HT-29 (cell line): ENCODE measurements around the gene CUX1. TPM values are rescaled to one million over a fixed set of nuclear protein-coding genes. Genes with fewer than 3 reads are reported as not detected.

Experiments used
- DNase-seq: peaks from one replicate; pipeline ENCODE4 v3.0.0-alpha.2; 2015; ENCODE audit warnings: low spot score
- total RNA-seq: library from RNA; depleted of rRNA; stranded (reverse); fragments of >200 nt; shearing (Covaris generic); gene quantifications from 2 replicates; pipeline ENCODE4 v1.2.3, GENCODE V29; 2014

The CUX1 gene
- total RNA-seq, 1 experiment from 2014 or later, result 48.3 TPM

- DNase-seq, result peak; percentile 45
Measured at GRCh38 chr7:102096706-102097427, 279.4 kb downstream of the CUX1 start.

GRCh38 chr7:102097601-102098161, 280.3 kb downstream of the CUX1 start:
- peak; percentile 73 for DNase-seq

GRCh38 chr7:102098986-102099385, 281.6 kb downstream of the CUX1 start:
- DNase-seq, result no peak

GRCh38 chr7:102099474-102099873, 282.0 kb downstream of the CUX1 start:
- no peak for DNase-seq

- DNase-seq, result no peak
Measured at GRCh38 chr7:102101111-102101551, 283.7 kb downstream of the CUX1 start.

GRCh38 chr7:102101926-102102325, 284.5 kb downstream of the CUX1 start:
- no peak for DNase-seq

- DNase-seq, result no peak
Measured at GRCh38 chr7:102103027-102103372, 285.6 kb downstream of the CUX1 start.

GRCh38 chr7:102104245-102104644, 286.8 kb downstream of the CUX1 start:
- DNase-seq, result no peak

GRCh38 chr7:102106625-102107024, 289.2 kb downstream of the CUX1 start:
- no peak for DNase-seq

- DNase-seq, result no peak
Measured at GRCh38 chr7:102107474-102108104, 290.2 kb downstream of the CUX1 start.

- no peak for DNase-seq
Measured at GRCh38 chr7:102111061-102112041, 293.9 kb downstream of the CUX1 start.

- no peak for DNase-seq
Measured at GRCh38 chr7:102115181-102115580, 297.8 kb downstream of the CUX1 start.

- DNase-seq, result no peak
Measured at GRCh38 chr7:102115931-102116330, 298.5 kb downstream of the CUX1 start.

GRCh38 chr7:102117743-102118142, 300.3 kb downstream of the CUX1 start:
- no peak for DNase-seq

- DNase-seq, result no peak
Measured at GRCh38 chr7:102119213-102119651, 301.8 kb downstream of the CUX1 start.

GRCh38 chr7:102119925-102120324, 302.5 kb downstream of the CUX1 start:
- no peak for DNase-seq

GRCh38 chr7:102120666-102121195, 303.3 kb downstream of the CUX1 start:
- no peak for DNase-seq

- DNase-seq, result no peak
Measured at GRCh38 chr7:102122026-102122425, 304.6 kb downstream of the CUX1 start.

GRCh38 chr7:102125127-102125596, 307.7 kb downstream of the CUX1 start:
- DNase-seq, result peak; percentile 91

GRCh38 chr7:102128303-102128702, 310.9 kb downstream of the CUX1 start:
- DNase-seq, result no peak

GRCh38 chr7:102129636-102130370, 312.4 kb downstream of the CUX1 start:
- DNase-seq, result no peak
